Activated CD8-positive, alpha-beta memory T cell treated with anti-CD3 and anti-CD28 coated beads, Interleukin-2, amount 50 U/mL, for 1 hour (primary cell): ENCODE measurements around the gene GDPD5.
A peak's percentile ranks its signal among the peaks of the same experiment; 100 is the strongest.

Experiments
- DNase-seq: peaks from one replicate; pipeline ENCODE4 v3.0.0-alpha.2; 2020; ENCODE audit errors: extremely low read depth

The GDPD5 gene

GRCh38 chr11:75399344-75400145, 126.2 kb downstream of the GDPD5 start, which contains the start of gene RPS3:
Gene RPS3 (plus strand): TSS chr11:75399518. CDS start chr11:75399548, 30 bp downstream.
- DNase-seq, result peak; percentile 75

GRCh38 chr11:75398906-75399305, 126.8 kb downstream of the GDPD5 start:
- no peak for DNase-seq

GRCh38 chr11:75394085-75394840, 131.5 kb downstream of the GDPD5 start:
- DNase-seq, result no peak

GRCh38 chr11:75389925-75390324, 135.8 kb downstream of the GDPD5 start:
- no peak for DNase-seq

GRCh38 chr11:75389276-75389605, 136.5 kb downstream of the GDPD5 start:
- DNase-seq, result no peak

- no peak for DNase-seq
These were observed 137.1 kb downstream of the GDPD5 start for GRCh38 chr11:75388386-75389275.

- no peak for DNase-seq
These were observed 137.9 kb downstream of the GDPD5 start for GRCh38 chr11:75387736-75388294.

- DNase-seq, result no peak
These were observed 138.7 kb downstream of the GDPD5 start for GRCh38 chr11:75386942-75387630.
